Peyer's patch (tissue), 4 donors: ENCODE measurements around the gene EDDM3A. TPM values are rescaled to one million over a fixed set of nuclear protein-coding genes. Genes with fewer than 3 reads are reported as not detected.
"Not testable (repeated sequence)": the region's sequence is repeated elsewhere in the genome, so short reads cannot be mapped to it uniquely, and the experiment has no call there.

Experiments used
- DNase-seq, 3 donors: peaks; one replicate each; pipeline ENCODE4 v3.0.0-alpha.2; 2017 to 2019
- H3K27ac ChIP-seq, 4 donors: fragments of 200-600 bp; sonication (generic); one replicate each; pipeline ENCODE4 v1.5.1; 2016 to 2019
- H3K27me3 ChIP-seq, 2 donors: fragments of 200-600 bp; sonication (generic); one replicate each; pipeline ENCODE4 v1.5.1; 2019
- H3K36me3 ChIP-seq, 3 donors: fragments of 200-600 bp; sonication (generic); one replicate each; pipeline ENCODE4 v1.5.1; 2016 to 2019
- H3K4me1 ChIP-seq, 4 donors: fragments of 200-600 bp; sonication (generic); one replicate each; pipeline ENCODE4 v1.5.1; 2016 to 2019
- H3K4me3 ChIP-seq, 4 donors: fragments of 200-600 bp; sonication (generic); 1 replicate in 3 of 4; 2 replicates in 1 of 4; pipeline ENCODE4 v1.5.1; 2016 to 2019; ENCODE audit warnings: mild to moderate bottlenecking in 1 of 4
- H3K9me3 ChIP-seq, 4 donors: fragments of 200-600 bp; sonication (generic); one replicate each; pipeline ENCODE4 v1.5.1; 2016 to 2019; ENCODE audit warnings: mild to moderate bottlenecking in 1 of 4
- POLR2A ChIP-seq, 2 donors: fragments of 450-650 bp; IDR thresholded peaks; one replicate each; pipeline ENCODE4 v1.5.1; 2017; ENCODE audit warnings: antibody characterized with exemption in 2 of 2, mild to moderate bottlenecking in 2 of 2, moderate library complexity in 2 of 2
- total RNA-seq, 4 donors: library from RNA; depleted of rRNA; stranded (reverse); fragments of >200 nt; gene quantifications; one replicate each; pipeline ENCODE4 v1.1.0, GENCODE V29; 2016
- TF ChIP-seq, protein P1 (sequence below), 6 experiments: fragments of 450-650 bp in 4 of 6; fragments of 200-600 bp in 2 of 6; sonication (generic) in 1 of 6; IDR thresholded peaks; one replicate each; pipeline ENCODE4 v1.5.1; 2017 to 2019; ENCODE audit warnings: antibody characterized with exemption in 6 of 6, mild to moderate bottlenecking in 3 of 6, moderate library complexity in 1 of 6

The EDDM3A gene
- total RNA-seq, 4 donors from 2014 or later, result not detected

DNA sequence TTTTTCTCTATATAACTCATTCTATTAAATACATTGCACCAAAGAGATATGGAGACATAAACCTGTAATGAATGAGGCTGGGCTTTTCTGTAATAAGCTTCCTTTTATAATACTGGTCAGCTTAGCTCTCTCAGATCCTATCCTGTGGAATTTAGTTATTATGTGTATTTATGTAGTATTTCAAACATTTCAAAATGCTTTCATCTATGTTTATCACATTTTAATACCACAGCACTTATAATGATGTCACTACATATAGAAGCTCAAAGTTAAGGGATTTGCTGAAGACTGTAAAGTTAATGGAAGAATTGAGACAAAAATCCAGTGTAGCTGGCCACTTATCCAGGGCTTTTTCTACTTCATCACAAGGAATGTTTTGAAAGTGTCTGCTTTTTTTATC is 45.8 kb upstream of the EDDM3A start:
- H3K4me3 ChIP-seq, result no peak overlapping the region

DNA sequence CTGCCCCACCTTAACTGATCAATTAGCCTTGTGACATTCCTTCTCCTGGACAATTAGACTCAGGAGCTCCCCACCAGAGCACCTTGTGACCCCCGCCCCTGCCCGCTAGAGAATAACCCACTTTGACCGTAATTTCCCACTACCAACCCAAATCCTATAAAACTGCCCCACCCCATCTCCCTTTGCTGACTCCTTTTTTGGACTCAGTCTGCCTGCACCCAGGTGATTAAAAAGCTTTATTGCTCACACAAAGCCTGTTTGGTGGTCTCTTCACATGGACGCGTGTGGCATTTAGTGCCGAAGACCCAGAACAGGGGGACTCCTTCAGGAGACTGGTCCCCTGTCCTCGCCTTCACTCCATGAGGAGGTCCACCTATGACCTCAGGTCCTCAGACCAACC is 44.7 kb upstream of the EDDM3A start:
- H3K4me1 ChIP-seq, H3K9me3 ChIP-seq, H3K4me3 ChIP-seq, H3K27ac ChIP-seq, DNase-seq, H3K27me3 ChIP-seq: not testable (repeated sequence)
- peaks cover 0 to 17% (median 0%) of the 10 kb centered on the region in 3 donors for H3K36me3 ChIP-seq

More for the DNA sequence above, 45.8 kb upstream of the EDDM3A start:
- H3K27ac ChIP-seq, result no peak overlapping the region
- H3K36me3 ChIP-seq, result peaks cover 0 to 20% (median 0%) of the 10 kb centered on the region in 3 donors
- H3K9me3 ChIP-seq, result no peaks in the 10 kb centered on the region
- no peaks in the 10 kb centered on the region for H3K4me1 ChIP-seq
- DNase-seq, result no peak
- no peaks in the 10 kb centered on the region for H3K27me3 ChIP-seq
- TF ChIP-seq, protein P1, sequence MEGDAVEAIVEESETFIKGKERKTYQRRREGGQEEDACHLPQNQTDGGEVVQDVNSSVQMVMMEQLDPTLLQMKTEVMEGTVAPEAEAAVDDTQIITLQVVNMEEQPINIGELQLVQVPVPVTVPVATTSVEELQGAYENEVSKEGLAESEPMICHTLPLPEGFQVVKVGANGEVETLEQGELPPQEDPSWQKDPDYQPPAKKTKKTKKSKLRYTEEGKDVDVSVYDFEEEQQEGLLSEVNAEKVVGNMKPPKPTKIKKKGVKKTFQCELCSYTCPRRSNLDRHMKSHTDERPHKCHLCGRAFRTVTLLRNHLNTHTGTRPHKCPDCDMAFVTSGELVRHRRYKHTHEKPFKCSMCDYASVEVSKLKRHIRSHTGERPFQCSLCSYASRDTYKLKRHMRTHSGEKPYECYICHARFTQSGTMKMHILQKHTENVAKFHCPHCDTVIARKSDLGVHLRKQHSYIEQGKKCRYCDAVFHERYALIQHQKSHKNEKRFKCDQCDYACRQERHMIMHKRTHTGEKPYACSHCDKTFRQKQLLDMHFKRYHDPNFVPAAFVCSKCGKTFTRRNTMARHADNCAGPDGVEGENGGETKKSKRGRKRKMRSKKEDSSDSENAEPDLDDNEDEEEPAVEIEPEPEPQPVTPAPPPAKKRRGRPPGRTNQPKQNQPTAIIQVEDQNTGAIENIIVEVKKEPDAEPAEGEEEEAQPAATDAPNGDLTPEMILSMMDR (IDR thresholded peaks at IDR 0.05), result no peak
- no peak for TF ChIP-seq POLR2A (IDR thresholded peaks at IDR 0.05)

GRCh38 chr14:20706657-20707355 is 38.9 kb upstream of the EDDM3A start:
- Histone ChIP-seq H3K4me3 (no peak overlapping the region), H3K9me3 (no peaks in the 10 kb centered on the region), H3K36me3 (no peaks in the 10 kb centered on the region), H3K4me1 (no peaks in the 10 kb centered on the region), H3K27ac (no peak overlapping the region), H3K27me3 (no peaks in the 10 kb centered on the region)
- TF ChIP-seq, protein P1 (IDR thresholded peaks at IDR 0.05), result no peak
- no peak for TF ChIP-seq POLR2A (IDR thresholded peaks at IDR 0.05)
- no peak for DNase-seq

DNA sequence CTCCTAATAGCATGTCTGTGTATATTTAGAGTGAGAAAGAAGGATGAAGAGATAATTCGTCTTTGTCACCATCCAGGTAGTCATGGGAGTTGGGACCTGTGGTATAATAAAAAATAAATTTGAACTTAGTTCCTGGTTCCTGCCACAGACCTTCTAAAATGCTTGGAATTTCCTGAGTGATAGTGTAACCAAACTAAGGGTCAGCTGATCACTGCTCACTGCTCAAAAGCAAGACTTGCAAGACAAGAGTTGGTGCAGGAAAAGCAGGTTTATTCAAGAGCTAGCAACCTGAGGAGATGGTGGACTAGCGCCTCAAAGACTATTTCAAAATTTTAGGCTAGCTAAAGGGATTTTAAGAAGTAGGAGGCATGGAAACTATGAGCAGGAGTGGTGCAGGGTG is 38.1 kb upstream of the EDDM3A start:
- DNase-seq, result no peak
- Histone ChIP-seq H3K4me1 (no peaks in the 10 kb centered on the region), H3K36me3 (no peaks in the 10 kb centered on the region), H3K27ac (no peak overlapping the region), H3K4me3 (no peak overlapping the region), H3K27me3 (no peaks in the 10 kb centered on the region), H3K9me3 (no peaks in the 10 kb centered on the region)
- TF ChIP-seq, protein P1 (IDR thresholded peaks at IDR 0.05), result no peak
- TF ChIP-seq POLR2A (IDR thresholded peaks at IDR 0.05), result no peak

DNA sequence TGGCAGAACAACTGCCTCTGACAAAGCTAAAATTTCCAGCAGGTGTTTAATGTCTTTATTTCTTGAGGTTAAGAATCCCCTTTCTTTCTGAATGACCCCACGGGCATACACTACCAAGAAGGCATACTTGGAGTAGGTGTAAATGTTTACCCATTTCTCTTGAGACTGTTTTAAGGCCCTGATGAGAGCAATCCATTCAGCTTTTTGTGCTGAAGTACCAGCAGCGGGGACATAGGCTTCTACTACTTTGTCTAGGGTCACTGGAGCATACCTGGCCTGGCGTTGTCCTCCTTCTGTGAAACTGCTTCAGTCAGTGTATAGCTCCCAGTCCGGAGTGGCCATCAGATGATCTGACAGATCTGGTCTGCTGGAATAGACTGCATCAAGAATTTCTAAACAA is 34.4 kb upstream of the EDDM3A start:
- peaks cover 0 to 5% (median 0%) of the 10 kb centered on the region in 4 donors for H3K4me1 ChIP-seq
- H3K27me3 ChIP-seq, result no peaks in the 10 kb centered on the region
- H3K9me3 ChIP-seq, result no peaks in the 10 kb centered on the region
- no peak for DNase-seq
- H3K27ac ChIP-seq, result no peak overlapping the region
- TF ChIP-seq, protein P1 (IDR thresholded peaks at IDR 0.05), result no peak
- TF ChIP-seq POLR2A (IDR thresholded peaks at IDR 0.05), result no peak
- H3K4me3 ChIP-seq, result no peak overlapping the region
- H3K36me3 ChIP-seq, result no peaks in the 10 kb centered on the region

- H3K27me3 ChIP-seq, result no peaks in the 10 kb centered on the region
- H3K27ac ChIP-seq, result no peak overlapping the region
- H3K9me3 ChIP-seq, result no peaks in the 10 kb centered on the region
- TF ChIP-seq, protein P1 (IDR thresholded peaks at IDR 0.05), result no peak
- TF ChIP-seq POLR2A (IDR thresholded peaks at IDR 0.05), result no peak
- no peak overlapping the region for H3K4me3 ChIP-seq
- no peak for DNase-seq
- H3K4me1 ChIP-seq, result peaks cover 0 to 5% (median 0%) of the 10 kb centered on the region in 4 donors
- H3K36me3 ChIP-seq, result no peaks in the 10 kb centered on the region
Measured at GRCh38 chr14:20711685-20712084, 34.0 kb upstream of the EDDM3A start.
